GM19035 (cell line): ENCODE data around the gene GRIK4.

Source experiments
- ATAC-seq: cut with Tn5 transposase; IDR thresholded peaks from one replicate; pipeline ENCODE4 v1.9.1; 2021; ENCODE audit not compliant: unreplicated experiment

The GRIK4 gene

GRCh38 chr11:120547316-120547715 lies 35.8 kb downstream of the GRIK4 start:
- ATAC-seq = no peak

- ATAC-seq = no peak
Observed at GRCh38 chr11:120547811-120548681, 36.5 kb downstream of the GRIK4 start.

GRCh38 chr11:120548682-120549209 lies 37.2 kb downstream of the GRIK4 start:
- ATAC-seq = no peak

- ATAC-seq = no peak
Observed at GRCh38 chr11:120549346-120549745, 37.8 kb downstream of the GRIK4 start.

- ATAC-seq = no peak
Observed at GRCh38 chr11:120550007-120550406, 38.5 kb downstream of the GRIK4 start.

DNA sequence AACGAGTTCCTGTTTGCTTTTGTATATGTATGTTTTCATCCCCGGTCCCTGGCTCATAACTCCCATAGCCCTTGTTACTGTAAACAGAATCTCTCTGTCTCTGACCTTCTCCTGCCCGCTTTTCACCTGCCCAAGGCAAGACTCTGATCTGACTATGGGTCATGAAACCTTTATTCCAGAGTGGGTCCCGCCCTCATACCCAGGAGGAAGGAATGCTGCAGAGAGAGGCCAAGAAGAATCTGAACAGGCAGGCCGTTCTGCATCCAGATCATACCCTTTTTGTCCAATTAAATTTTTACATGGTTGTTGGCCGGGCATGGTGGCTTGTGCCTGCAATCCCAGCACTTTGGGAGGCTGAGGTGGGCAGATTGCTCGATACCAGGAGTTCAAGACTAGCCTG lies 39.6 kb downstream of the GRIK4 start:
- ATAC-seq = no peak

- ATAC-seq = no peak
Observed at GRCh38 chr11:120554766-120555432, 43.4 kb downstream of the GRIK4 start.

- ATAC-seq = no peak
Observed at GRCh38 chr11:120555433-120555773, 43.9 kb downstream of the GRIK4 start.

DNA sequence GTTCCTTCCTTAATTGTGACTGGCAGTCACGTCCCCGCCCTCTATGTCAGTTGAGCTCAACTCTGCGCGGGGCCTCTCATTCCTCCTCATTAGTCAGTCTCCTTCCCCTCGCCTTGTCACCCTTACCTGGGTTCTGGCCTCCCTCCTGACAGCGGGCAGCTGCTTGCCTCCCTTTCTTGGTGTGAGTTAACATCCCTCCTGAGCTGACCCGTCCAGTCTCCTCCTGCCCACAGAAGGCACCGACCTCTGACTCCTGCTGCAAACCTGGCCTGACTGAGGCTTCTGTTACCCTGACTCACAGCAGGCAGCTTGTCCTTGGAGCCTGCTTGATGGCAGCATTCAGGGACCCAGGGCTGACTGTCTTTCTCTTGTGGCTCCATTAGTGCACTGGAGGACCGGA lies 45.2 kb downstream of the GRIK4 start:
- no peak for ATAC-seq

- no peak for ATAC-seq
Observed at GRCh38 chr11:120558744-120559431, 47.3 kb downstream of the GRIK4 start.

DNA sequence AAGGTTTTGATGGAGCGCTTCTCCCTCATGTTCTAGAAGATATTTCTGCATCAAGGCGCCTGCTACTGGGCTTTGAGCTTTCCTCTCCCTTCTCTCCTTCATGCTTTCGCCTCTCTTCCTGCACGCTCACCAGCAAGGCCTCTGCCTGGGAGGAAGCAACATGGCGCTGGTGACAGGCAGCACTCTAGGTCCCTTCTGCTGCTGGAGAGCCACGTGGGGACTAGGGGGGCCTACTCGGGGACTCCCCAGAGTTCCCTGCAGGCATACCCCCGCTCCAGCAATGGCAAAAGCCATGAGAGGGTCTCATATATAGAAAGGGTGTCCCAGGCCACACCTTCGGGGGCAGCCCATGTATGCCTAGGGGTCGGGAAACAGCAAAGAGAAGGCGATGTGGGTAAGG lies 49.7 kb downstream of the GRIK4 start:
- no peak for ATAC-seq

DNA sequence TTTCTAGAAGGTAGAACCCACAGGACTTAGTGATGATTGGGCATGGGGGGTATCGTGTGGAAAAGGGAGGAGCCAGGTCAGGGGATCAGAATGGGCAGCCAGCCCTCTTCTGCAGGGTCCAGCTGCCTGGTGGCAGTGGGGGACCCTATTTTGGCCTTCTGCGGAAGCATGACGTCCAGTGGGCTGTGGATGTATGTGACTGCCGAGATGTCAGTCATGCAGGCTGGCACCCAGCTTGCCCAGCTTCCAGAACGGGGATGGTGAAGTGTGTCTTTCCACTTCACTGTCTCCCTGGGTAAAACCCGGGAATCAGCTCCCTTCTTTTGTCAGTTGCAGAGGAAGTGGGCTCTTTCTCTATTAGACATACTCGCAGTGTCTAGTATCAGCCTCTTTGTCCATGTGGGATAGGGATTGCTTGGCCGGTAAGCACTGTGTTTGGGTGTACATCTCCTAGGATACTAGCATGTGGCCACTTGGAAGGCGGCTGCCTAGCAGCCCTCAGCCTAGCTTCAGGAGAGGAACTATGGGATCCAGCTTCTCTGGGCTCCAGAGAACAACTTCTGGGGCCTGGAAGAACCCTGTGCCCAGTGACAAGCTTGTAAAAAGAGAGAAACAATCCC lies 51.4 kb downstream of the GRIK4 start:
- ATAC-seq = no peak

GRCh38 chr11:120563703-120564572 lies 52.4 kb downstream of the GRIK4 start:
- ATAC-seq = no peak

DNA sequence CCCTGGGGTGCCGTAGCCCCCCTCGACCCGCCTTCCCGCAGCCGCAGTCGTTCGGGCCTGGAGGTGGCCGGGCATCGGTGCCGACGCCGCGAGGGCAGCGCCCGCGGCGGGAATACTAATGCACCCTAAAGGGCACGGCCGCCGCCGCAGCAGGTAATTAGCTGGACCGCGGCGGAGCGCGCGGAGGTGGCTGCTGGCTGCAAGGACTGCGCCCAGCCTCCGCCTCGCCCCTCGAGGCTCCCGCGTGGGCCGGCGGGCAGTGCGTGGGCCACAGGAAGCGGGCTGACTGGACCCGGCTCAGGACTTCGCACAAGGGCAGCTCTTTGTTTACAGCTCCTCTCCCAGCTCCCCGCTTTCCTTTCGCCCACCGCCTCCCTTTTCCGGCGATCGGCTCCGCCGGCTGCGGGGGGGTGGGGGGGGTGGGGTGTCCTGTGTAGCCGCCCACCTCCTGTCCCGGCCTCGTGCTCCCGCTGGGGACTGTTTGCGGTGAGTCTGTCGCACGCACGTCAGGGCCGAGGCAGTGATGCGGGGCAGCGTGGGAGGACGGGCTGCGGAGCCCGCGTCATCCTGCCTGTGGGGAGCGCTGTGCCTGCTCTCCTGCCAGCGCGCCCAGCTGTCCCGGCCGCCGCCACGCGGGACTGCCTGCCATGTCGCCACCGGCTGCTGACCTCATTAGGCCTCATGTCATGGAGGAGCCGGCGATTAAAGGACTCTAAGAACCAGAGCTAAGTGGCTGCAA lies 53.2 kb downstream of the GRIK4 start:
- peak; percentile 72 for ATAC-seq

- no peak for ATAC-seq
Observed at GRCh38 chr11:120565466-120566155, 54.1 kb downstream of the GRIK4 start.

DNA sequence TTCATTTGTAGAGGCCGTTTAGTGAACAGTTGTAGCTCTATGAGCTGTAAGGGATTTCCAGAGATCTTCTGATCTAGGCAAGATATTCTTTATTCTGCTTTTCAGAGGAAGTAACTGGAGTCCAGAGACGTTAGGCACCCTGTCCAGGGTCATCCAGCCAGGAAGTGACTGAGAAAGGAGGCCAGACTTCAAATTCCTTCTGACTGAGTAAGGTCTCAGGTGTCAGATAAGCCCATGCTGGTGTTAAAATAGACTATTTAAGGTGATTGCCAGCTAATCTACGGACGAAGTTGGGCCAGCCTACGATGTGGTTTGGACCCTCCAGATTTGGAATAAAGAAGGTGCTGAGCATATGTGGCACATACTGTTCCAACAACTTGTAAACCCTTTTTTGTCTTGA lies 54.6 kb downstream of the GRIK4 start:
- no peak for ATAC-seq

GRCh38 chr11:120568572-120569307 lies 57.2 kb downstream of the GRIK4 start:
- ATAC-seq = no peak

DNA sequence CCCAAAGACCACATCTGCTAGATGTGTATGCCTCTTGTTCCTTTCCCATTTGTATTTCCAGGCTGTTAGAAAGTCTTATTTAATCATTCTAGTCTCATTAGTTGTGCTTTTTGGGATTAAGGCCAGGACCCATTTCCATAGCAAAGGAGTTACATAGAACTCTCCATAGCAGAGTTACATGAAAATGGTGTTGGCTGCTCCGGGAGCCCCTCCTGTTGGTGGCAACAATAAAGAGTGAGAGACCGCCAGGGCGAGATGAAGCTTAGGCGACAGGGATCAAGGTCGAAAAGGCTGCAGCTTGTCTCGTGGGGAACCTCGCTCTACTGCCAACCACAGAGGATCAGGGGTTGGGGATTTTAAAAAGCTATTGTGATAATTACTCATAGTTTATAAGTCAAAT lies 58.3 kb downstream of the GRIK4 start:
- no peak for ATAC-seq
